Measurements from ENCODE around the gene DHX30.

Gene DHX30

GRCh38 chr3:47859956-47860605 is 57.1 kb downstream of the DHX30 start:
- H3K9ac ChIP-seq (ENCODE audit: low read length): no peak overlapping the region
- H3K9me3 ChIP-seq (ENCODE audit: control insufficient read depth, low read length): no peaks in the 10 kb centered on the region
- no peaks in the 10 kb centered on the region for H3K27me3 ChIP-seq (ENCODE audit: control insufficient read depth, insufficient read depth, low read length)
- H3K4me1 ChIP-seq (ENCODE audit: control insufficient read depth, insufficient read depth, low read length): no peaks in the 10 kb centered on the region
- H3K4me3 ChIP-seq (ENCODE audit: low read length): no peak overlapping the region
- H3K36me3 ChIP-seq (ENCODE audit: control insufficient read depth, insufficient read depth, low read length): peaks cover 5% of the 10 kb centered on the region

GRCh38 chr3:47863391-47864128 is 60.6 kb downstream of the DHX30 start:
- Histone ChIP-seq H3K4me1 (ENCODE audit: control insufficient read depth, insufficient read depth, low read length) (no peaks in the 10 kb centered on the region), H3K9me3 (ENCODE audit: control insufficient read depth, low read length) (no peaks in the 10 kb centered on the region), H3K27me3 (ENCODE audit: control insufficient read depth, insufficient read depth, low read length) (no peaks in the 10 kb centered on the region), H3K9ac (ENCODE audit: low read length) (no peak overlapping the region), H3K36me3 (ENCODE audit: control insufficient read depth, insufficient read depth, low read length) (peaks cover 10% of the 10 kb centered on the region), H3K4me3 (ENCODE audit: low read length) (no peak overlapping the region)

- Histone ChIP-seq H3K4me1 (ENCODE audit: control insufficient read depth, insufficient read depth, low read length) (no peaks in the 10 kb centered on the region), H3K4me3 (ENCODE audit: low read length) (no peak overlapping the region), H3K27me3 (ENCODE audit: control insufficient read depth, insufficient read depth, low read length) (no peaks in the 10 kb centered on the region), H3K36me3 (ENCODE audit: control insufficient read depth, insufficient read depth, low read length) (peaks cover 22% of the 10 kb centered on the region), H3K9me3 (ENCODE audit: control insufficient read depth, low read length) (no peaks in the 10 kb centered on the region), H3K9ac (ENCODE audit: low read length) (no peak overlapping the region)
Observed at GRCh38 chr3:47865192-47865591, 62.3 kb downstream of the DHX30 start.

GRCh38 chr3:47867451-47868044 is 64.6 kb downstream of the DHX30 start:
- H3K9ac ChIP-seq (ENCODE audit: low read length): no peak overlapping the region
- peaks cover 16% of the 10 kb centered on the region for H3K4me1 ChIP-seq (ENCODE audit: control insufficient read depth, insufficient read depth, low read length)
- H3K36me3 ChIP-seq (ENCODE audit: control insufficient read depth, insufficient read depth, low read length): peaks cover 32% of the 10 kb centered on the region
- H3K9me3 ChIP-seq (ENCODE audit: control insufficient read depth, low read length): no peaks in the 10 kb centered on the region
- no peaks in the 10 kb centered on the region for H3K27me3 ChIP-seq (ENCODE audit: control insufficient read depth, insufficient read depth, low read length)
- no peak overlapping the region for H3K4me3 ChIP-seq (ENCODE audit: low read length)

GRCh38 chr3:47868306-47868705 is 65.4 kb downstream of the DHX30 start:
- Histone ChIP-seq H3K4me1 (ENCODE audit: control insufficient read depth, insufficient read depth, low read length) (peaks cover 16% of the 10 kb centered on the region), H3K9me3 (ENCODE audit: control insufficient read depth, low read length) (no peaks in the 10 kb centered on the region), H3K27me3 (ENCODE audit: control insufficient read depth, insufficient read depth, low read length) (no peaks in the 10 kb centered on the region), H3K4me3 (ENCODE audit: low read length) (no peak overlapping the region), H3K9ac (ENCODE audit: low read length) (no peak overlapping the region), H3K36me3 (ENCODE audit: control insufficient read depth, insufficient read depth, low read length) (peaks cover 32% of the 10 kb centered on the region)

GRCh38 chr3:47870156-47870555 is 67.2 kb downstream of the DHX30 start:
- Histone ChIP-seq H3K4me3 (ENCODE audit: low read length) (no peak overlapping the region), H3K36me3 (ENCODE audit: control insufficient read depth, insufficient read depth, low read length) (peaks cover 32% of the 10 kb centered on the region)

GRCh38 chr3:47870702-47871260 is 67.8 kb downstream of the DHX30 start:
- no peak overlapping the region for H3K4me3 ChIP-seq (ENCODE audit: low read length)
- peaks cover 21% of the 10 kb centered on the region for H3K4me1 ChIP-seq (ENCODE audit: control insufficient read depth, insufficient read depth, low read length)
- H3K36me3 ChIP-seq (ENCODE audit: control insufficient read depth, insufficient read depth, low read length): peaks cover 32% of the 10 kb centered on the region
- H3K9me3 ChIP-seq (ENCODE audit: control insufficient read depth, low read length): no peaks in the 10 kb centered on the region
- no peak overlapping the region for H3K9ac ChIP-seq (ENCODE audit: low read length)
- H3K27me3 ChIP-seq (ENCODE audit: control insufficient read depth, insufficient read depth, low read length): no peaks in the 10 kb centered on the region

More at GRCh38 chr3:47870156-47870555, 67.2 kb downstream of the DHX30 start:
- Histone ChIP-seq H3K27me3 (ENCODE audit: control insufficient read depth, insufficient read depth, low read length) (no peaks in the 10 kb centered on the region), H3K4me1 (ENCODE audit: control insufficient read depth, insufficient read depth, low read length) (peaks cover 16% of the 10 kb centered on the region), H3K9ac (ENCODE audit: low read length) (no peak overlapping the region), H3K9me3 (ENCODE audit: control insufficient read depth, low read length) (no peaks in the 10 kb centered on the region)

- Histone ChIP-seq H3K27me3 (ENCODE audit: control insufficient read depth, insufficient read depth, low read length) (no peaks in the 10 kb centered on the region), H3K9ac (ENCODE audit: low read length) (no peak overlapping the region), H3K4me1 (ENCODE audit: control insufficient read depth, insufficient read depth, low read length) (peaks cover 21% of the 10 kb centered on the region), H3K36me3 (ENCODE audit: control insufficient read depth, insufficient read depth, low read length) (peaks cover 32% of the 10 kb centered on the region), H3K9me3 (ENCODE audit: control insufficient read depth, low read length) (no peaks in the 10 kb centered on the region), H3K4me3 (ENCODE audit: low read length) (no peak overlapping the region)
Observed at GRCh38 chr3:47871389-47871788, 68.5 kb downstream of the DHX30 start.

- Histone ChIP-seq H3K9me3 (ENCODE audit: control insufficient read depth, low read length) (no peaks in the 10 kb centered on the region), H3K4me3 (ENCODE audit: low read length) (no peak overlapping the region), H3K4me1 (ENCODE audit: control insufficient read depth, insufficient read depth, low read length) (peaks cover 21% of the 10 kb centered on the region), H3K36me3 (ENCODE audit: control insufficient read depth, insufficient read depth, low read length) (peaks cover 26% of the 10 kb centered on the region), H3K9ac (ENCODE audit: low read length) (no peak overlapping the region), H3K27me3 (ENCODE audit: control insufficient read depth, insufficient read depth, low read length) (no peaks in the 10 kb centered on the region)
Observed at GRCh38 chr3:47872916-47873315, 70.0 kb downstream of the DHX30 start.

- H3K9ac ChIP-seq (ENCODE audit: low read length): no peak overlapping the region
- peaks cover 18% of the 10 kb centered on the region for H3K36me3 ChIP-seq (ENCODE audit: control insufficient read depth, insufficient read depth, low read length)
- H3K4me3 ChIP-seq (ENCODE audit: low read length): no peak overlapping the region
- H3K4me1 ChIP-seq (ENCODE audit: control insufficient read depth, insufficient read depth, low read length): peaks cover 21% of the 10 kb centered on the region
- H3K9me3 ChIP-seq (ENCODE audit: control insufficient read depth, low read length): no peaks in the 10 kb centered on the region
- no peaks in the 10 kb centered on the region for H3K27me3 ChIP-seq (ENCODE audit: control insufficient read depth, insufficient read depth, low read length)
Observed at GRCh38 chr3:47874438-47874837, 71.5 kb downstream of the DHX30 start.

- H3K36me3 ChIP-seq (ENCODE audit: control insufficient read depth, insufficient read depth, low read length): peaks cover 13% of the 10 kb centered on the region
- no peak overlapping the region for H3K9ac ChIP-seq (ENCODE audit: low read length)
- H3K27me3 ChIP-seq (ENCODE audit: control insufficient read depth, insufficient read depth, low read length): no peaks in the 10 kb centered on the region
- no peak overlapping the region for H3K4me3 ChIP-seq (ENCODE audit: low read length)
- H3K4me1 ChIP-seq (ENCODE audit: control insufficient read depth, insufficient read depth, low read length): peaks cover 21% of the 10 kb centered on the region
- no peaks in the 10 kb centered on the region for H3K9me3 ChIP-seq (ENCODE audit: control insufficient read depth, low read length)
Observed at GRCh38 chr3:47874913-47875312, 72.0 kb downstream of the DHX30 start.

GRCh38 chr3:47877290-47877689 is 74.4 kb downstream of the DHX30 start:
- Histone ChIP-seq H3K9ac (ENCODE audit: low read length) (no peak overlapping the region), H3K27me3 (ENCODE audit: control insufficient read depth, insufficient read depth, low read length) (no peaks in the 10 kb centered on the region), H3K4me3 (ENCODE audit: low read length) (no peak overlapping the region), H3K9me3 (ENCODE audit: control insufficient read depth, low read length) (no peaks in the 10 kb centered on the region), H3K36me3 (ENCODE audit: control insufficient read depth, insufficient read depth, low read length) (no peaks in the 10 kb centered on the region), H3K4me1 (ENCODE audit: control insufficient read depth, insufficient read depth, low read length) (peaks cover 5% of the 10 kb centered on the region)

All from mucosa of stomach (tissue), 1 donor.